Right lobe of liver (tissue), 4 donors: ENCODE measurements around the gene SLX4IP.

Experiments
- POLR2A ChIP-seq: fragments of 450-650 bp; IDR thresholded peaks from one replicate; pipeline ENCODE4 v1.6.1; 2017; ENCODE audit warnings: antibody characterized with exemption, mild to moderate bottlenecking
- TF ChIP-seq, protein P1 (sequence below), 4 donors: fragments of 200-600 bp in 3 of 4; fragments of 450-650 bp in 1 of 4; IDR thresholded peaks; one replicate each; pipeline versions ENCODE4 v1.5.1 to v1.8.0; 2016 to 2022; ENCODE audit warnings: antibody characterized with exemption in 4 of 4, mild to moderate bottlenecking in 2 of 4
- donor health status: DM: no; HTN: no; CAD: no.
- donor health status: DM: no; HTN: no; CAD: no.
- donor health status: DM: no; HTN: yes; CAD: no.

GRCh38 chr20:10610251-10610650, 175.1 kb downstream of the SLX4IP start:
- TF ChIP-seq, protein P1, sequence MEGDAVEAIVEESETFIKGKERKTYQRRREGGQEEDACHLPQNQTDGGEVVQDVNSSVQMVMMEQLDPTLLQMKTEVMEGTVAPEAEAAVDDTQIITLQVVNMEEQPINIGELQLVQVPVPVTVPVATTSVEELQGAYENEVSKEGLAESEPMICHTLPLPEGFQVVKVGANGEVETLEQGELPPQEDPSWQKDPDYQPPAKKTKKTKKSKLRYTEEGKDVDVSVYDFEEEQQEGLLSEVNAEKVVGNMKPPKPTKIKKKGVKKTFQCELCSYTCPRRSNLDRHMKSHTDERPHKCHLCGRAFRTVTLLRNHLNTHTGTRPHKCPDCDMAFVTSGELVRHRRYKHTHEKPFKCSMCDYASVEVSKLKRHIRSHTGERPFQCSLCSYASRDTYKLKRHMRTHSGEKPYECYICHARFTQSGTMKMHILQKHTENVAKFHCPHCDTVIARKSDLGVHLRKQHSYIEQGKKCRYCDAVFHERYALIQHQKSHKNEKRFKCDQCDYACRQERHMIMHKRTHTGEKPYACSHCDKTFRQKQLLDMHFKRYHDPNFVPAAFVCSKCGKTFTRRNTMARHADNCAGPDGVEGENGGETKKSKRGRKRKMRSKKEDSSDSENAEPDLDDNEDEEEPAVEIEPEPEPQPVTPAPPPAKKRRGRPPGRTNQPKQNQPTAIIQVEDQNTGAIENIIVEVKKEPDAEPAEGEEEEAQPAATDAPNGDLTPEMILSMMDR (IDR thresholded peaks at IDR 0.05) = no peak
- no peak for TF ChIP-seq POLR2A
